OCI-M1 (cell line): ENCODE measurements around the gene NPTXR.

Source experiments
- DNase-seq: peaks from one replicate; lab custom pipeline; 2025; lab: John Stamatoyannopoulos, UW

NPTXR gene

GRCh38 chr22:38843657-38844314, at the start of gene NPTXR:
Gene NPTXR, minus strand, starts transcription at chr22:38844028.
- peak; percentile 42 for DNase-seq

- no peak for DNase-seq
Observed at GRCh38 chr22:38891256-38891655, 47.4 kb upstream of the NPTXR start.

- DNase-seq, result no peak
Observed at GRCh38 chr22:38890377-38890776, 46.5 kb upstream of the NPTXR start.

- DNase-seq, result no peak
Observed at GRCh38 chr22:38886333-38886732, 42.5 kb upstream of the NPTXR start.

- DNase-seq, result no peak
Observed at GRCh38 chr22:38882972-38883622, 39.3 kb upstream of the NPTXR start.

GRCh38 chr22:38881997-38882879, 38.4 kb upstream of the NPTXR start:
- DNase-seq, result no peak

- no peak for DNase-seq
Observed at GRCh38 chr22:38881464-38881871, 37.6 kb upstream of the NPTXR start.

- no peak for DNase-seq
Observed at GRCh38 chr22:38879961-38880360, 36.1 kb upstream of the NPTXR start.

- DNase-seq, result no peak
Observed at GRCh38 chr22:38879108-38879729, 35.4 kb upstream of the NPTXR start.

- no peak for DNase-seq
Observed at GRCh38 chr22:38878001-38878400, 34.2 kb upstream of the NPTXR start.

GRCh38 chr22:38874529-38875222, 30.8 kb upstream of the NPTXR start:
- DNase-seq, result no peak

- peak; percentile 14 for DNase-seq
Observed at GRCh38 chr22:38873469-38874411, 29.9 kb upstream of the NPTXR start.

- peak; percentile 45 for DNase-seq
Observed at GRCh38 chr22:38872831-38873248, 29.0 kb upstream of the NPTXR start.

GRCh38 chr22:38872172-38872830, 28.5 kb upstream of the NPTXR start, which contains the start of gene CBX6:
Gene CBX6, minus strand, starts transcription at chr22:38872216. Its CDS starts 26 bp downstream, at chr22:38872190.
- DNase-seq, result peak; percentile 95

- peak; percentile 45 for DNase-seq
Observed at GRCh38 chr22:38871360-38872171, 27.7 kb upstream of the NPTXR start.

GRCh38 chr22:38870791-38871359, 27.0 kb upstream of the NPTXR start:
- no peak for DNase-seq

GRCh38 chr22:38870312-38870741, 26.5 kb upstream of the NPTXR start:
- peak; percentile 90 for DNase-seq

GRCh38 chr22:38869663-38870062, 25.8 kb upstream of the NPTXR start:
- DNase-seq, result no peak
